Fibroblast of lung (primary cell): ENCODE measurements around the gene ANKRD6. TPM values are rescaled to one million over a fixed set of nuclear protein-coding genes. Genes with fewer than 3 reads are reported as not detected.

Source experiments
- DNase-seq, 2 donors: peaks; one replicate each; pipeline versions ENCODE4 v3.0.0 to v3.0.0-alpha.2; 2010; ENCODE audit warnings: low read depth in 2 of 2
- H2AFZ ChIP-seq: 2 replicates; pipeline ENCODE4 v1.5.1; 2012; ENCODE audit warnings: low read length, control low read depth, inconsistent platforms
- H3K27ac ChIP-seq: 2 replicates; pipeline ENCODE4 v1.5.1; 2011; ENCODE audit warnings: low read length, control low read depth; ENCODE audit not compliant: insufficient read depth
- H3K27me3 ChIP-seq: 2 replicates; pipeline ENCODE4 v1.5.1; 2011; ENCODE audit warnings: mild to moderate bottlenecking, low read length; ENCODE audit not compliant: control insufficient read depth, insufficient read depth
- H3K36me3 ChIP-seq: 2 replicates; pipeline ENCODE4 v1.5.1; 2011; ENCODE audit warnings: low read length; ENCODE audit not compliant: control insufficient read depth, insufficient read depth
- H3K4me1 ChIP-seq: 2 replicates; pipeline ENCODE4 v1.5.1; 2011; ENCODE audit warnings: low read length; ENCODE audit not compliant: control insufficient read depth, insufficient read depth; ENCODE audit errors: extremely low read depth
- H3K4me2 ChIP-seq: 2 replicates; pipeline ENCODE4 v1.5.1; 2011; ENCODE audit warnings: low read length, control low read depth; ENCODE audit not compliant: insufficient read depth; ENCODE audit errors: extremely low read depth
- H3K4me3 ChIP-seq, 4 experiments: fragments of 200-600 bp in 1 of 4; sonication (generic) in 1 of 4; replicated peaks in 1 of 4; 2 replicates each; pipeline ENCODE4 v1.5.1; 2011 to 2016; ENCODE audit warnings: low read length in 4 of 4, low read depth in 3 of 4, mild to moderate bottlenecking in 3 of 4, control low read depth in 2 of 4, inconsistent platforms in 1 of 4, mixed read lengths in 1 of 4; ENCODE audit not compliant: insufficient read depth in 1 of 4; ENCODE audit errors: control extremely low read depth in 1 of 4
- H3K79me2 ChIP-seq: 2 replicates; pipeline ENCODE4 v1.5.1; 2012; ENCODE audit warnings: mild to moderate bottlenecking, low read length, inconsistent platforms; ENCODE audit not compliant: control insufficient read depth, insufficient read depth
- H3K9ac ChIP-seq: 2 replicates; pipeline ENCODE4 v1.5.1; 2011; ENCODE audit warnings: mild to moderate bottlenecking, low read length, control low read depth; ENCODE audit not compliant: insufficient read depth
- H3K9me3 ChIP-seq: 2 replicates; pipeline ENCODE4 v1.5.1; 2012; ENCODE audit warnings: low read depth, low read length; ENCODE audit not compliant: control insufficient read depth, insufficient read depth
- H4K20me1 ChIP-seq: 2 replicates; pipeline ENCODE4 v1.5.1; 2011; ENCODE audit warnings: low read length; ENCODE audit not compliant: control insufficient read depth, insufficient read depth; ENCODE audit errors: extremely low read depth
- CTCF ChIP-seq, 2 donors: IDR thresholded peaks in 1 of 2; conservative IDR thresholded peaks in 1 of 2; 1 replicate in 1 of 2; 2 replicates in 1 of 2; pipeline ENCODE4 v1.5.1; 2011 to 2012; ENCODE audit warnings: low read length in 2 of 2, control low read depth in 1 of 2, inconsistent platforms in 1 of 2, low read depth in 1 of 2, mild to moderate bottlenecking in 1 of 2
- EZH2 ChIP-seq: IDR thresholded peaks from 2 replicates; pipeline ENCODE4 v1.5.1; 2012; ENCODE audit warnings: low read length, control low read depth, mild to moderate bottlenecking; ENCODE audit errors: missing control alignments
- polyA plus RNA-seq, 2 donors: library from polyadenylated mRNA; depleted of rRNA in 1 of 2; stranded (reverse) in 1 of 2; unstranded in 1 of 2; fragments of >200 nt; gene quantifications; 2 replicates each; pipeline ENCODE4 v1.2.1, GENCODE V29; 2011 to 2012; ENCODE audit warnings: missing spikeins in 1 of 2
- total RNA-seq: library from RNA; depleted of rRNA; stranded (reverse); fragments of >200 nt; gene quantifications from 2 replicates; pipeline ENCODE4 v1.2.1, GENCODE V29; 2014

The ANKRD6 gene
- total and polyA plus RNA-seq, 2 donors (not counting 1 experiment from before 2014, with no cell fraction given): 0.39 to 2.3 TPM

GRCh38 chr6:89584539-89584938 lies 151.6 kb downstream of the ANKRD6 start:
- Histone ChIP-seq H3K27ac (no peak overlapping the region), H3K4me3 (no peak overlapping the region), H3K79me2 (no peaks in the 10 kb centered on the region), H4K20me1 (no peaks in the 10 kb centered on the region), H3K9ac (no peak overlapping the region), H3K27me3 (no peaks in the 10 kb centered on the region), H3K36me3 (no peaks in the 10 kb centered on the region), H3K9me3 (no peaks in the 10 kb centered on the region), H3K4me1 (no peaks in the 10 kb centered on the region), H2AFZ (no peak overlapping the region), H3K4me2 (no peak overlapping the region)
- TF ChIP-seq EZH2 (no peak), CTCF (conservative IDR thresholded peaks at IDR 0.05 in 1 of 2, IDR thresholded peaks at IDR 0.05 in 1 of 2; ENCODE audit: low read depth in 1 of 2, low read length in 2 of 2) (no peak)
- DNase-seq: no peak

GRCh38 chr6:89585154-89585553 lies 152.2 kb downstream of the ANKRD6 start:
- Histone ChIP-seq H3K79me2 (no peaks in the 10 kb centered on the region), H3K4me3 (no peak overlapping the region), H3K27me3 (no peaks in the 10 kb centered on the region), H3K9me3 (no peaks in the 10 kb centered on the region), H3K4me1 (no peaks in the 10 kb centered on the region), H4K20me1 (no peaks in the 10 kb centered on the region), H3K4me2 (no peak overlapping the region), H2AFZ (no peak overlapping the region), H3K27ac (no peak overlapping the region), H3K36me3 (no peaks in the 10 kb centered on the region), H3K9ac (no peak overlapping the region)
- TF ChIP-seq CTCF (conservative IDR thresholded peaks at IDR 0.05 in 1 of 2, IDR thresholded peaks at IDR 0.05 in 1 of 2; ENCODE audit: low read depth in 1 of 2, low read length in 2 of 2): no peak
- no peak for TF ChIP-seq EZH2
- peak in 1 of 2 donors; percentile 52 for DNase-seq

- Histone ChIP-seq H3K27me3 (no peaks in the 10 kb centered on the region), H3K4me3 (no peak overlapping the region)
Observed at GRCh38 chr6:89589297-89590025, 156.5 kb downstream of the ANKRD6 start.

More at GRCh38 chr6:89589297-89590025, 156.5 kb downstream of the ANKRD6 start:
- Histone ChIP-seq H4K20me1 (no peaks in the 10 kb centered on the region), H3K27ac (no peak overlapping the region), H3K4me1 (no peaks in the 10 kb centered on the region), H3K9me3 (no peaks in the 10 kb centered on the region), H3K36me3 (no peaks in the 10 kb centered on the region), H3K9ac (no peak overlapping the region), H3K79me2 (no peaks in the 10 kb centered on the region), H3K4me2 (no peak overlapping the region), H2AFZ (no peak overlapping the region)
- DNase-seq: no peak
- no peak for TF ChIP-seq EZH2
